Neural cell (in vitro differentiated cells): ENCODE results near the gene PPARGC1A. TPM values are rescaled to one million over a fixed set of nuclear protein-coding genes. Genes with fewer than 3 reads are reported as not detected.

Experiments
- H2AFZ ChIP-seq: fragments of 200-600, 300-800 bp; sonication (generic), shearing (Covaris generic); 2 replicates; pipeline ENCODE4 v1.6.0; 2014; ENCODE audit warnings: low read depth, mild to moderate bottlenecking, antibody characterized with exemption, low read length, moderate library complexity
- H3F3A ChIP-seq: fragments of 200-600 bp; shearing (Covaris generic); 2 replicates; pipeline ENCODE4 v1.6.1; 2016; ENCODE audit warnings: mild to moderate bottlenecking, moderate library complexity, mixed read lengths, antibody characterized with exemption, low read length; ENCODE audit not compliant: insufficient read depth, poor library complexity, severe bottlenecking
- H3K27ac ChIP-seq: fragments of 200-600, 300-800 bp; sonication (generic), shearing (Covaris generic); 2 replicates; pipeline ENCODE4 v1.5.1; 2014; ENCODE audit warnings: mild to moderate bottlenecking, low read length, moderate library complexity
- H3K27me3 ChIP-seq: fragments of 300-800, 200-600 bp; sonication (generic), shearing (Covaris generic); 2 replicates; pipeline ENCODE4 v1.6.0; 2014; ENCODE audit warnings: mild to moderate bottlenecking, low read depth, low read length, moderate library complexity; ENCODE audit not compliant: insufficient read depth
- H3K36me3 ChIP-seq: fragments of 300-800, 200-600 bp; sonication (generic), shearing (Covaris generic); 2 replicates; pipeline ENCODE4 v1.5.1; 2014; ENCODE audit warnings: mild to moderate bottlenecking, antibody characterized with exemption, low read length, moderate library complexity; ENCODE audit not compliant: insufficient read depth
- H3K4me2 ChIP-seq: fragments of 300-800, 200-600 bp; sonication (generic), shearing (Covaris generic); 2 replicates; pipeline ENCODE4 v1.6.0; 2014; ENCODE audit warnings: mild to moderate bottlenecking, low read length
- H3K4me3 ChIP-seq: fragments of 300-800, 200-600 bp; sonication (generic), shearing (Covaris generic); 2 replicates; pipeline ENCODE4 v1.5.1; 2014; ENCODE audit warnings: mild to moderate bottlenecking, low read length, moderate library complexity
- H3K79me2 ChIP-seq: fragments of 200-600 bp; shearing (Covaris generic); replicated peaks from 2 replicates; pipeline ENCODE4 v1.6.0; 2014; ENCODE audit warnings: mild to moderate bottlenecking, low read length, moderate library complexity; ENCODE audit not compliant: insufficient read depth
- H3K9ac ChIP-seq: fragments of 300-800, 200-600 bp; sonication (generic), shearing (Covaris generic); 2 replicates; pipeline ENCODE4 v1.6.1; 2016; ENCODE audit warnings: mild to moderate bottlenecking, low read length, mixed read lengths
- H3K9me2 ChIP-seq: fragments of 200-600 bp; shearing (Covaris generic); 2 replicates; pipeline ENCODE4 v1.6.1; 2016; ENCODE audit warnings: mild to moderate bottlenecking, low read length, mixed read lengths; ENCODE audit not compliant: insufficient read depth
- H3K9me3 ChIP-seq: fragments of 200-600, 300-800 bp; sonication (generic), shearing (Covaris generic); 2 replicates; pipeline ENCODE4 v1.6.1; 2016; ENCODE audit warnings: mild to moderate bottlenecking, mixed run types, low read length, moderate library complexity, mixed read lengths
- H4K20me1 ChIP-seq: fragments of 200-600 bp; shearing (Covaris generic); 2 replicates; pipeline ENCODE4 v1.6.1; 2016; ENCODE audit warnings: mild to moderate bottlenecking, mixed run types; ENCODE audit not compliant: insufficient read depth
- CTCF ChIP-seq: fragments of 450-650 bp; IDR thresholded peaks from 2 replicates; pipeline ENCODE4 v1.5.1; 2014; ENCODE audit warnings: antibody characterized with exemption, mild to moderate bottlenecking, moderate library complexity; ENCODE audit not compliant: poor library complexity, severe bottlenecking
- EP300 ChIP-seq: fragments of 450-650 bp; conservative IDR thresholded peaks from 2 replicates; pipeline ENCODE4 v1.6.1; 2014; ENCODE audit warnings: antibody characterized with exemption, mild to moderate bottlenecking, moderate library complexity; ENCODE audit not compliant: poor library complexity, severe bottlenecking
- EZH2 ChIP-seq: fragments of 200-600, 300-800 bp; shearing (Covaris generic), sonication (generic); IDR thresholded peaks from 2 replicates; pipeline ENCODE4 v1.6.1; 2014; ENCODE audit warnings: antibody characterized with exemption, low read length, borderline replicate concordance, mild to moderate bottlenecking; ENCODE audit not compliant: insufficient read depth, poor library complexity, severe bottlenecking
- MXI1 ChIP-seq: fragments of 450-650 bp; conservative IDR thresholded peaks from 2 replicates; pipeline ENCODE4 v1.6.1; 2014; ENCODE audit warnings: antibody characterized with exemption, mild to moderate bottlenecking; ENCODE audit not compliant: poor library complexity, severe bottlenecking
- POLR2AphosphoS5 ChIP-seq: IDR thresholded peaks from 2 replicates; pipeline ENCODE4 v1.6.1; 2012
- RAD21 ChIP-seq: fragments of 450-650 bp; conservative IDR thresholded peaks from 2 replicates; pipeline ENCODE4 v1.6.1; 2014; ENCODE audit warnings: antibody characterized with exemption, mild to moderate bottlenecking, moderate library complexity
- REST ChIP-seq: IDR thresholded peaks from 2 replicates; pipeline ENCODE4 v1.6.1; 2012; ENCODE audit warnings: borderline replicate concordance
- SMC3 ChIP-seq: fragments of 450-650 bp; conservative IDR thresholded peaks from 2 replicates; pipeline ENCODE4 v1.6.1; 2014; ENCODE audit warnings: antibody characterized with exemption, mild to moderate bottlenecking, moderate library complexity; ENCODE audit not compliant: poor library complexity
- TAF1 ChIP-seq: IDR thresholded peaks from 2 replicates; pipeline ENCODE4 v1.6.1; 2012; ENCODE audit warnings: low read depth
- polyA plus RNA-seq: library from polyadenylated mRNA; depleted of rRNA; stranded (reverse); fragments of >200 nt; gene quantifications from 2 replicates; pipeline ENCODE4 v1.2.3, GENCODE V29; 2014

The PPARGC1A gene
- polyA plus RNA-seq, 1 donor from 2014 or later: 7.2 TPM

DNA sequence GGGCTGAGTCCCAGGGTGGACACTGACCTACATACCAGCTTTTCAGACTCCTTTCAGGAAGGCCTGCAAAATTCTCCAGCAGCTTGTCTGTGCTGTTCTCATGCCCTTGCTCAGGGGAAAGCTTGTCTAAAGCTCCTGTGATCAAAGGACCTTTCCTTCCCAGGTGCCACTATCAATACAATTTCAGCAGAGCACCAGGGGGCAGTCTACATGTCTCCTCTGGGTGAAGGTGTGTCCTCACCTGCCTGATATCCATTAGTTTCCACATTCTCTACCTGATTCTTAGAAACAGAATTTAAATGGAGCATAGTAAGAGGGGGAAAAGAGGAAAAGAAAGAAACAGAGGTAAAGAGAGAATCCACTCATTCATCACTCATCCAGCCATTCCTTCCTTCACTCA is 114.2 kb downstream of the PPARGC1A start:
- Histone ChIP-seq H3K4me2 (no peak overlapping the region), H3F3A (no peaks in the 10 kb centered on the region), H3K79me2 (no peaks in the 10 kb centered on the region), H3K27ac (no peak overlapping the region), H3K4me3 (no peak overlapping the region), H4K20me1 (no peaks in the 10 kb centered on the region), H3K36me3 (no peaks in the 10 kb centered on the region), H3K9me3 (no peaks in the 10 kb centered on the region), H3K27me3 (no peaks in the 10 kb centered on the region), H2AFZ (no peak overlapping the region), H3K9ac (no peak overlapping the region), H3K9me2 (no peaks in the 10 kb centered on the region)
- TF ChIP-seq CTCF (no peak), EP300 (no peak), POLR2AphosphoS5 (no peak), TAF1 (no peak)

GRCh38 chr4:23774909-23775308 is 114.9 kb downstream of the PPARGC1A start:
- Histone ChIP-seq H2AFZ (no peak overlapping the region), H3F3A (no peaks in the 10 kb centered on the region), H3K79me2 (no peaks in the 10 kb centered on the region), H3K27ac (no peak overlapping the region), H3K9ac (no peak overlapping the region), H3K36me3 (no peaks in the 10 kb centered on the region), H3K4me2 (no peak overlapping the region), H3K27me3 (no peaks in the 10 kb centered on the region), H3K9me3 (no peaks in the 10 kb centered on the region), H4K20me1 (no peaks in the 10 kb centered on the region), H3K9me2 (no peaks in the 10 kb centered on the region), H3K4me3 (no peak overlapping the region)
- no peak for TF ChIP-seq RAD21

- Histone ChIP-seq H2AFZ (no peak overlapping the region), H3K4me2 (no peak overlapping the region), H3K79me2 (no peaks in the 10 kb centered on the region), H4K20me1 (no peaks in the 10 kb centered on the region), H3K36me3 (no peaks in the 10 kb centered on the region), H3F3A (no peaks in the 10 kb centered on the region), H3K9ac (no peak overlapping the region), H3K27me3 (no peaks in the 10 kb centered on the region), H3K9me3 (no peaks in the 10 kb centered on the region), H3K4me3 (no peak overlapping the region), H3K9me2 (no peaks in the 10 kb centered on the region), H3K27ac (no peak overlapping the region)
- TF ChIP-seq TAF1: no peak
Observed at GRCh38 chr4:23773884-23774636, 115.8 kb downstream of the PPARGC1A start.

DNA sequence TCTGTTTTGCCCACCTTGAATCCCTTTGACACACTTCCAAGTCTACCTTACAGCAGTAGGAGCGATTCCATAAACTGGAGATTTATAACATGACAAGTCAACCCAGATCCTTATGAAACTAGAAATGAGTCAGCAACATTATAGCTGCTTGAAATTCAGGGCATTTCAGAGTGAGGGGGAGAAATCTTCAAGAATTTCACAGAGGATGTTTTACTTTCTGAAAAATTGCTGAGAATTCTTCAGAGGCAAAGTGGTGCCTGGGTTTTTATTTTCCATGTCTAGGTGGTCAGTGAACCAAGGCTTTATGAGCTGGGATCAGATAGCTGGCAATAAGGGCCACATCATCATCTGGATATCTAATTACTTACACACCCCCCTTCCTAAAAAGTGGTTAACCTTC is 119.8 kb downstream of the PPARGC1A start:
- H3K4me3 ChIP-seq: no peak overlapping the region
- TF ChIP-seq REST (no peak), SMC3 (no peak), CTCF (no peak), TAF1 (no peak), MXI1 (no peak), EZH2 (no peak), POLR2AphosphoS5 (no peak), RAD21 (no peak), EP300 (no peak)
- no peaks in the 10 kb centered on the region for H3K9me3 ChIP-seq
- no peak overlapping the region for H3K4me2 ChIP-seq
- H3K36me3 ChIP-seq: no peaks in the 10 kb centered on the region
- no peak overlapping the region for H3K27ac ChIP-seq
- H4K20me1 ChIP-seq: no peaks in the 10 kb centered on the region
- H3K79me2 ChIP-seq: no peaks in the 10 kb centered on the region
- H3K9me2 ChIP-seq: no peaks in the 10 kb centered on the region
- H3F3A ChIP-seq: peaks cover 3% of the 10 kb centered on the region
- H3K27me3 ChIP-seq: no peaks in the 10 kb centered on the region
- no peak overlapping the region for H3K9ac ChIP-seq
- no peak overlapping the region for H2AFZ ChIP-seq
